ENCODE measurements around the gene USF2. TPM values are rescaled to one million over a fixed set of nuclear protein-coding genes. Genes with fewer than 3 reads are reported as not detected.

The USF2 gene
- total RNA-seq, 1 experiment from 2014 or later, result 121 TPM

Other genes starting within 250 kb of the USF2 start
- gene SCN1B, start 238.5 kb upstream of the USF2 start, total RNA-seq (2021; ENCODE audit: unreplicated experiment), result 4.6 TPM
- gene HPN, start 227.2 kb upstream of the USF2 start, total RNA-seq (2021; ENCODE audit: unreplicated experiment), result 0.08 TPM
- gene FXYD3, start 153.1 kb upstream of the USF2 start, total RNA-seq (2021; ENCODE audit: unreplicated experiment), result not detected
- gene LGI4, start 133.9 kb upstream of the USF2 start, total RNA-seq (2021; ENCODE audit: unreplicated experiment), result 0.18 TPM
- not detected for gene FXYD1, start 130.1 kb upstream of the USF2 start, total RNA-seq (2021; ENCODE audit: unreplicated experiment)
- gene FXYD7, start 125.7 kb upstream of the USF2 start, total RNA-seq (2021; ENCODE audit: unreplicated experiment), result not detected
- gene FXYD5, start 114.2 kb upstream of the USF2 start, total RNA-seq (2021; ENCODE audit: unreplicated experiment), result 33.6 TPM
- gene FAM187B, start 40.2 kb upstream of the USF2 start, total RNA-seq (2021; ENCODE audit: unreplicated experiment), result not detected
- gene LSR, start 20.0 kb upstream of the USF2 start, total RNA-seq (2021; ENCODE audit: unreplicated experiment), result 64.7 TPM
- gene HAMP, start 13.6 kb downstream of the USF2 start, total RNA-seq (2021; ENCODE audit: unreplicated experiment), result 0.31 TPM
- not detected for gene MAG, start 23.2 kb downstream of the USF2 start, total RNA-seq (2021; ENCODE audit: unreplicated experiment)
- 0.74 TPM for gene CD22, start 60.2 kb downstream of the USF2 start, total RNA-seq (2021; ENCODE audit: unreplicated experiment)
- gene FFAR1, start 78.9 kb downstream of the USF2 start, total RNA-seq (2021; ENCODE audit: unreplicated experiment), result not detected
- not detected for gene FFAR3, start 89.5 kb downstream of the USF2 start, total RNA-seq (2021; ENCODE audit: unreplicated experiment)
- not detected for gene GPR42, start 102.1 kb downstream of the USF2 start, total RNA-seq (2021; ENCODE audit: unreplicated experiment)
- gene FFAR2, start 179.3 kb downstream of the USF2 start, total RNA-seq (2021; ENCODE audit: unreplicated experiment), result not detected
- not detected for gene KRTDAP, start 221.5 kb downstream of the USF2 start, total RNA-seq (2021; ENCODE audit: unreplicated experiment)
- 5.6 TPM for gene DMKN, start 244.7 kb downstream of the USF2 start, total RNA-seq (2021; ENCODE audit: unreplicated experiment)

All from Panc1 (cell line).